SK-N-SH treated with all-trans-retinoic acid at 6 μM for 48 hours (cell line): ENCODE data around the gene TM7SF2.

Experiments used
- BACH2 ChIP-seq: fragments of 250-450 bp; sonication (Bioruptor Pico); IDR thresholded peaks from 2 replicates; pipeline ENCODE4 v1.9.0; 2021; ENCODE audit warnings: mild to moderate bottlenecking, borderline replicate concordance
- ESRRG ChIP-seq: fragments of 250-450 bp; sonication (Bioruptor Pico); IDR thresholded peaks from 2 replicates; pipeline ENCODE4 v1.6.1; 2021; ENCODE audit warnings: mild to moderate bottlenecking
- GLIS3 ChIP-seq: fragments of 250-450 bp; sonication (Bioruptor Pico); IDR thresholded peaks from 2 replicates; pipeline ENCODE4 v1.5.0; 2020; ENCODE audit warnings: mild to moderate bottlenecking, moderate library complexity
- ISL1 ChIP-seq: fragments of 250-450 bp; sonication (Bioruptor Pico); IDR thresholded peaks from 2 replicates; pipeline ENCODE4 v2.1.2; 2022; ENCODE audit warnings: mild to moderate bottlenecking, moderate library complexity
- RARB ChIP-seq: fragments of 250-450 bp; sonication (Bioruptor Pico); IDR thresholded peaks from 2 replicates; pipeline ENCODE4 v1.8.0; 2021; ENCODE audit warnings: mild to moderate bottlenecking, moderate library complexity
- SNAI2 ChIP-seq: fragments of 250-450 bp; sonication (Bioruptor Pico); IDR thresholded peaks from 2 replicates; pipeline ENCODE4 v1.5.0; 2020; ENCODE audit warnings: mild to moderate bottlenecking, moderate library complexity
- TCF4 ChIP-seq: fragments of 250-450 bp; sonication (Bioruptor Pico); IDR thresholded peaks from 2 replicates; pipeline ENCODE4 v1.8.0; 2021; ENCODE audit warnings: mild to moderate bottlenecking, moderate library complexity, borderline replicate concordance
- ZFP3 ChIP-seq: fragments of 250-450 bp; sonication (Bioruptor Pico); IDR thresholded peaks from 2 replicates; pipeline ENCODE4 v1.5.0; 2020; ENCODE audit warnings: mild to moderate bottlenecking, moderate library complexity
- TF ChIP-seq, protein P1 (sequence below): fragments of 250-450 bp; sonication (Bioruptor Pico); IDR thresholded peaks from 2 replicates; pipeline ENCODE4 v1.5.1; 2020; ENCODE audit warnings: low read depth, mild to moderate bottlenecking, moderate library complexity
- TF ChIP-seq, protein P2 (sequence below): fragments of 250-450 bp; sonication (Bioruptor Pico); IDR thresholded peaks from 2 replicates; pipeline ENCODE4 v1.8.0; 2021; ENCODE audit warnings: low read depth, mild to moderate bottlenecking, moderate library complexity, borderline replicate concordance
- TF ChIP-seq, protein P3 (sequence below): fragments of 250-450 bp; sonication (Bioruptor Pico); IDR thresholded peaks from 2 replicates; pipeline ENCODE4 v1.8.0; 2020; ENCODE audit warnings: mild to moderate bottlenecking, moderate library complexity, borderline replicate concordance

DNA sequence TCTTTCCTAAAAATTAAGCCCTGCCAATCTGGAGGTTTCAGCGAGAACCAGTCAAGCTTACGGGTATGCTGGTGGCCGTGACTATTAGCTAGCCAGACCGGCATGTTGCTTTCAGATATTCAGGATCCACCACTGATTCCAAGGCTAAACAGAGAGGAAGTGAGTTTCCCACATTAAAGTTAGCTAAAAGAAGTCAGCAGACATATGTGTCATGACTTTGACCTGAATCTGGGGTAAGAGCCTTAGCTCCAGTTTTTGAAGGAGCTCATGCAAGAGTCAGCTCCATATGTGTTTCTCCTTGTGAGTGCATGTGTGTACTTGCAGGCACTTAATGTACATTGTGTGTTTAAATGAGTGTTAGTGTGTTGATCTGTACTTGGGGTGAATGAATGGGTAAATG is 26.2 kb upstream of the TM7SF2 start:
- TF ChIP-seq ZFP3 (CRISPR knock-in tag) (no peak), SNAI2 (CRISPR knock-in tag) (no peak), ISL1 (no peak), TCF4 (CRISPR knock-in tag) (no peak), RARB (CRISPR knock-in tag) (no peak), BACH2 (CRISPR knock-in tag) (no peak), GLIS3 (no peak), ESRRG (CRISPR knock-in tag) (no peak)
- TF ChIP-seq, protein P1, sequence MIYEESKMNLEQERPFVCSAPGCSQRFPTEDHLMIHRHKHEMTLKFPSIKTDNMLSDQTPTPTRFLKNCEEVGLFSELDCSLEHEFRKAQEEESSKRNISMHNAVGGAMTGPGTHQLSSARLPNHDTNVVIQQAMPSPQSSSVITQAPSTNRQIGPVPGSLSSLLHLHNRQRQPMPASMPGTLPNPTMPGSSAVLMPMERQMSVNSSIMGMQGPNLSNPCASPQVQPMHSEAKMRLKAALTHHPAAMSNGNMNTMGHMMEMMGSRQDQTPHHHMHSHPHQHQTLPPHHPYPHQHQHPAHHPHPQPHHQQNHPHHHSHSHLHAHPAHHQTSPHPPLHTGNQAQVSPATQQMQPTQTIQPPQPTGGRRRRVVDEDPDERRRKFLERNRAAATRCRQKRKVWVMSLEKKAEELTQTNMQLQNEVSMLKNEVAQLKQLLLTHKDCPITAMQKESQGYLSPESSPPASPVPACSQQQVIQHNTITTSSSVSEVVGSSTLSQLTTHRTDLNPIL (CRISPR knock-in tag) = no peak
- TF ChIP-seq, protein P2, sequence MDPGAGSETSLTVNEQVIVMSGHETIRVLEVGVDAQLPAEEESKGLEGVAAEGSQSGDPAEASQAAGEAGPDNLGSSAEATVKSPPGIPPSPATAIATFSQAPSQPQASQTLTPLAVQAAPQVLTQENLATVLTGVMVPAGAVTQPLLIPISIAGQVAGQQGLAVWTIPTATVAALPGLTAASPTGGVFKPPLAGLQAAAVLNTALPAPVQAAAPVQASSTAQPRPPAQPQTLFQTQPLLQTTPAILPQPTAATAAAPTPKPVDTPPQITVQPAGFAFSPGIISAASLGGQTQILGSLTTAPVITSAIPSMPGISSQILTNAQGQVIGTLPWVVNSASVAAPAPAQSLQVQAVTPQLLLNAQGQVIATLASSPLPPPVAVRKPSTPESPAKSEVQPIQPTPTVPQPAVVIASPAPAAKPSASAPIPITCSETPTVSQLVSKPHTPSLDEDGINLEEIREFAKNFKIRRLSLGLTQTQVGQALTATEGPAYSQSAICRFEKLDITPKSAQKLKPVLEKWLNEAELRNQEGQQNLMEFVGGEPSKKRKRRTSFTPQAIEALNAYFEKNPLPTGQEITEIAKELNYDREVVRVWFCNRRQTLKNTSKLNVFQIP (CRISPR knock-in tag) = no peak
- TF ChIP-seq, protein P3, sequence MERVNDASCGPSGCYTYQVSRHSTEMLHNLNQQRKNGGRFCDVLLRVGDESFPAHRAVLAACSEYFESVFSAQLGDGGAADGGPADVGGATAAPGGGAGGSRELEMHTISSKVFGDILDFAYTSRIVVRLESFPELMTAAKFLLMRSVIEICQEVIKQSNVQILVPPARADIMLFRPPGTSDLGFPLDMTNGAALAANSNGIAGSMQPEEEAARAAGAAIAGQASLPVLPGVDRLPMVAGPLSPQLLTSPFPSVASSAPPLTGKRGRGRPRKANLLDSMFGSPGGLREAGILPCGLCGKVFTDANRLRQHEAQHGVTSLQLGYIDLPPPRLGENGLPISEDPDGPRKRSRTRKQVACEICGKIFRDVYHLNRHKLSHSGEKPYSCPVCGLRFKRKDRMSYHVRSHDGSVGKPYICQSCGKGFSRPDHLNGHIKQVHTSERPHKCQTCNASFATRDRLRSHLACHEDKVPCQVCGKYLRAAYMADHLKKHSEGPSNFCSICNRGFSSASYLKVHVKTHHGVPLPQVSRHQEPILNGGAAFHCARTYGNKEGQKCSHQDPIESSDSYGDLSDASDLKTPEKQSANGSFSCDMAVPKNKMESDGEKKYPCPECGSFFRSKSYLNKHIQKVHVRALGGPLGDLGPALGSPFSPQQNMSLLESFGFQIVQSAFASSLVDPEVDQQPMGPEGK (CRISPR knock-in tag) = no peak
